Ramos (cell line): Measurements from ENCODE around the gene LPIN3.
"Not testable (repeated sequence)": the region's sequence is repeated elsewhere in the genome, so short reads cannot be mapped to it uniquely, and the experiment has no call there.

Experiments used
- in situ Hi-C: fragments of 300-500 bp; cut with MboI; formaldehyde crosslinking; loops from one replicate; pipeline ENCODE4 v1.14.3; 2022; ENCODE audit warnings: low sequenced_read_pairs; ENCODE audit not compliant: unreplicated experiment

Gene LPIN3

GRCh38 chr20:41340327-41341055 is at the start of gene LPIN3:
Gene LPIN3, plus strand, starts transcription at chr20:41340821. Its CDS starts 4,983 bp downstream, at chr20:41345804.
- in situ Hi-C loops = loop anchor here (5.0 to 25.0 kb wide), 2 partner anchors 373 to 628 kb away; no protein-coding TSS in a partner anchor

GRCh38 chr20:41293269-41294037 is 47.2 kb upstream of the LPIN3 start:
- in situ Hi-C loops = no loop called here

GRCh38 chr20:41299899-41300298 is 40.7 kb upstream of the LPIN3 start:
- in situ Hi-C loops = no loop called here

DNA sequence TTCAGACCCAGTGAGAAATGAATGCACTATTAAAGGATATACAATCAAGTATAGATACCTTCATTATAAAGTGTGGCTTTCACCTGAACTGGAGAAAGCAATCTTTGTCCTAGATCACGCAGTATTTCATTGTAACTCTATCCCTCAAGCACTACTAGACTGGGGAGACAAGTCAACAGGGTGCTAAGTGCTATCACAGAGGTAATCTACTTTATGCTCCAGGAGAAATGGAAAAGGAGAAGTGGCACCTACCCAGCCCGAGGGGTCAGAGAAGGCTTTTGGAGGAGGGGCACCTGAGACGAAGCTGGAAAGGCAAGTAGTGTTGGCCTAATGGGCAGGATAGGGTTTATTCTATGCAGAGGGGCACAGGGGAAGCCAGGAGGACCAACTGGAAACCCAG is 40.2 kb upstream of the LPIN3 start:
- in situ Hi-C loops = no loop called here

GRCh38 chr20:41300886-41301285 is 39.7 kb upstream of the LPIN3 start:
- in situ Hi-C loops = no loop called here

DNA sequence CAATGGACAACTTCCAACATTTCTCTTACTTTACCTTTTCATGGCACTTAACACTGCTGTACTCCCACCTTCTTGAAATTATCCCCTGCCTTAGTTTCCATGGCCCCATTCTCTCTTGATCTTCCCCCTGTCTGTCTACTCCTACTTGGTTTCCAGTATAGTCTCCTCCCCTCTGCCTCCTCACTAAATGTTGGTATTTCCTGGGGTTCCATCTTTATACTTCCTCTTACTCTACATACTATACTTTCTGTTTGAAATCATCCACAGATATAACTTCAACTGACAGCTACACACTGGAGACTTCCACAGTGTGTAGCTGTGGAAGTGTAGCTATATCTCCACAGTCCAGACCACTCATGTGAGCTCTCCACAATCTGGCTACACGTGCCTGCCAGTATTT is 36.6 kb upstream of the LPIN3 start:
- in situ Hi-C loops = no loop called here

GRCh38 chr20:41304424-41305079 is 36.1 kb upstream of the LPIN3 start:
- in situ Hi-C loops = no loop called here

DNA sequence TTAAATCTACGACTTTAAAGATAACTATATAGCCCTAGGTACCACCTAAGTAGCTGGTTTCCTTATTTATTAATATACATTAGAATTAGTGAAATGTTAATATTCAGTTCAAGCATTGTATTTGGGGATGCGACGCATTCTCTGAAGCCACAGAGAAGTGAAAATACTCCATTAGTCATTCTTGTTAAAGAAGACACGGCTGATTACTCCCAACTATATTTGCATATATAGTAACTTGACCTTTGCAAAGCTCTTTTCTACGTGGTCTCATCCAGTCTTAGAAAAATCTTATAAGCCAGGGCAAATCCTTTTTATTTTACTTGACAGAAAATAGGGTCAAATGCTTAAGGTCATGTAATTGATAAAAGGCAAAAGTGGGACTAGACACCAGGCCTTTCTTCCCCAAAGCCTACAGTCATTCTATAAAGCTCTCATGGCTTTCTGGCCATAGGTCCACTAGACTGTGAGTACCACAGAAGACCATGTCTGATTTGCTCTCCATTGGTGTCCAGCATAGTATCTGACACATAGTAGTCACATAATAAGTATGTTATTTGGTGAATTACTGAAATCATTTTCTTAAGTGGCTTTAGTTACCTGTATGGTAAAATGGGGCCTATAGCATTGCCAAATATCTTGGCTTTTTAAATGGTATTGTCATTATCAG is 34.4 kb upstream of the LPIN3 start:
- in situ Hi-C loops = no loop called here

- in situ Hi-C loops = no loop called here
These were observed 33.6 kb upstream of the LPIN3 start for GRCh38 chr20:41307021-41307420.

- in situ Hi-C loops = no loop called here
These were observed 32.3 kb upstream of the LPIN3 start for GRCh38 chr20:41308290-41308711.

DNA sequence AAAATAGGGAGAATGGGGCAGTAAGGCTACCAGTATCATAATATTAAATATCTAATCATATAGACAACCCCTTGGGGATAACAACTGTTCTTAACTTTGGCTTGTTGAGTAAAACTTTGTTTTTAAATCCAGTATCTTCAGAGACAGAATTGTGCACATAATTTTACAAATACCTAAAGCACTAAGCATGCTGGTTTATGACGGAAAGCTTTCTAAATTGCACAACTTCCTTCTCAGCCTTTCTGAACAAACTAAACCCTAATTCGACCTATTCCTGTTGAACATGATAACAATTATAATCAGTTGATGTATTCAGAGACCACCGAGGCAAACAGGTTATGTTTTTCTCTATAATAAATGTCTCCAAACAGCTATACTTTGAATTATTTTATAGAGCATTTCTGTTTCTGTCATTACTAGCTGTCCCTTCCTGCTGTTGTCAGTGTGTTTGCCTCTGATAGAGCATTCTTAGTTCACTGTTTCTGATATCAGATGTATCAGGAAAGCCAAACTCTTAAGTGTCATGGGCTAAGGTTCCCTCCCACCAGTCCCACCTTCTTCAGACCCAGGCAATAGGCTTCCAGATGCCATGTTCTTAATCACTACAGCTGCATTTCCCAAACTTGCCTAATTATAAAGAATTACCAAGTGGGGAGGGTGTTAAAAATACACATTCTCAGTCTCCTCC is 31.8 kb upstream of the LPIN3 start:
- in situ Hi-C loops = no loop called here

GRCh38 chr20:41309817-41310216 is 30.8 kb upstream of the LPIN3 start:
- in situ Hi-C loops = no loop called here

DNA sequence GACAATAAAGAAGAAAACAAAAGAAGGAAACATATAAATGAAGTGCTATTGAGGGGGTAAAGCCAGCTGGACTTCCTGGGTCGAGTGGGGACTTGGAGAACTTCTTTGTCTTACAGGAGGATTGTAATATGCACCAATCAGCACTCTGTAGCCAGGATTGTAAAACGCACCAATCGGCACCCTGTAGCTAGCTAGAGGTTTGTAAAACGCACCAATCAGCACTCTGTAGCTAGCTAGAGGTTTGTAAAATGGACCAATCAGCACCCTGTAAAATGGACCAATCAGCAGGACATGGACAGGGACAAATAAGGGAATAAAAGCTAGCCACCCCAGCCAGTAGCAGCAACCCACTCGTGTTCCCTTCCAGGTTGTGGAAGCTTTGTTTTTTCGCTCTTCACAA is 28.6 kb upstream of the LPIN3 start:
- in situ Hi-C loops = not testable (repeated sequence)

- in situ Hi-C loops = no loop called here
These were observed 26.2 kb upstream of the LPIN3 start for GRCh38 chr20:41314386-41314785.

DNA sequence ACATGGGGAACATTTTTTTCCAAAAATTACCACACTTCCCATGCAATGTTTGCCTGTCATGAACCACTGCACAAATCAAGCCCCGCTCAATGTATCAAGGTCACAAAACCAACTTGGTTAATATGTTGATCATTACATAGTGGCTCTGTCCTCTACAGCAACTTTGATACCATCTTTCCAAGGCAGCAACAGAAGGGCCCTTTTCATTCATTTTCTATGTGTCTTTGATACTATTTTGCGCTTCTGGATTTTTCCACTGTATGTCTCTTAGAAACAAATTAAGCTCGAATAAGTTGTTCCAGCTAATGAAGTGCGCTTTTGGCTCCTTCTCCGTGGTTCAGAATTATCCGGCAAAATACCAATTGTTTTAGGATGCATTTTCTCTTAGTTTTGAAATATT is 24.6 kb upstream of the LPIN3 start:
- in situ Hi-C loops = no loop called here

DNA sequence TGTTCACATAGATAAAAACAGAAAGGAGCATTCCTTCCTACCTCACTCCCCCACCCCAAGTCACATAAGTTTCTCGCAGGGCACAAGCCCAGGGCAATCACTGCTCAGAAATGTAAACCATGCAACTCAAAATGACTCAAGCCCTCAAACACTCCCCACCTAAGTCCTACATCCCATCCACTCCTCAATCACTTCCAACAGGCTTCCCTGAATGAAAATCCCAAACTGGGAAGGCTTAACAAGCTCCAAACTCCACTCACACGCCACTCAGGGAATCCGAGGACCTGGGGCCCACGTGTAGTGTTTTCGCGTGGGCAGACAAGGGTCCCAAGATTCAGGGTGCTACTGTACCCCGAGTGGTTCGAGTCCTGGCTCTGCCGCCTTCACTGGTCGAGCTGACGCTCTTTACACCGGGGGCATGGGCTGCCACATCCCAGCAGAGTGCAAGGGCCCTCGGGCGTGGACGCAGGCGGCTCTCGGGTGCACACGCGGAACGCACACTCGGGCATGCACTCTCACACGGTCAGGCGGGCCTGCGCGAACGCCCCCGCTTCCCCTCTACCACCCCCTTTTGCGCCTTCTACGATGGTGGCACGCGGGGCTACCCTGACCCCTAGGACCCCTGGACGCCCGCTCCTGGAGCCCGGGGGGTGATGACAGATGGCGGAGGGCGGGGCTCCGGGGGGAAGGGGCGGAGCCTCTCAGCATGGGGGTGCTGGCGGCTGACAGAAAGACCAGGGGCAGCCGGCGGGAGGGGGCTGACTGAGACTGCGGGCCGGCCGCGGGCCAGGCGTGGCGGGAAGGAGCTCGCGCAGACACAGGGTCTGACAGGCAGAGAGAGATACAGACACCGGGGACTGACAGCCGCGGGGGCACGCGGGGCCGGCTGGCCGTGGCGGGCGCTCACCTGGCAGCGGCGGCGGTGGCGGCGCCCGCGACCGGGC is 23.7 kb upstream of the LPIN3 start:
- in situ Hi-C loops = no loop called here

GRCh38 chr20:41317546-41318270 is 22.9 kb upstream of the LPIN3 start, which contains the start of gene ZHX3:
Gene ZHX3, minus strand, starts transcription at chr20:41317731. Its CDS starts 112,815 bp downstream, at chr20:41204916.
- in situ Hi-C loops = no loop called here

DNA sequence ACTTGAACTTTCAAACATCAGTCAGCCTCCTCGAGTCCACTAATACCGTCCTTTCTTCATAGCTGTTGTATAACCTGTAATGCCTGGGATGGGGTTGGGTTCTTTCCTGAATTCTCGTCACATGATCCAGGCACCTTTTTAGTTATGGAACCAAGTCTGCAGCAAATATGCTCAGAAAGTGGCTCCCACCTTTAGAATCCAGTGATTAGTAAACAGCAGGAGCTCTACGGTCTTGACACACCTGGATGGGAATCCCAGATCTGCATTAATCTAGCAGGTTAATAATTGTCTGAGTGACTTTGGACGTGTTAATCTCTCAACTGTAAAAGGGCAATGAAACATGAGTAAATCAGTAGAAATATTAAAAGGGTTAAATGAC is 22.4 kb upstream of the LPIN3 start:
- in situ Hi-C loops = no loop called here
